Right cardiac atrium (tissue), 5 donors: ENCODE data around the gene CRADD. TPM values are rescaled to one million over a fixed set of nuclear protein-coding genes. Genes with fewer than 3 reads are reported as not detected.

Experiments used
- ATAC-seq, 2 donors: fragments of 200-7000 bp; cut with Tn5 transposase; one replicate each; pipeline versions ENCODE4 v1.8.0 to v1.9.1; 2020; ENCODE audit warnings: moderate library complexity in 2 of 2, mild to moderate bottlenecking in 1 of 2
- DNase-seq, 3 donors: peaks; one replicate each; pipeline ENCODE4 v3.0.0-alpha.2; 2020
- H3K27ac ChIP-seq: one replicate; pipeline ENCODE4 v1.5.1; 2013; ENCODE audit warnings: mild to moderate bottlenecking, low read length, control low read depth, moderate library complexity
- H3K27me3 ChIP-seq: one replicate; pipeline ENCODE4 v1.6.1; 2013; ENCODE audit not compliant: control insufficient read depth, insufficient read depth
- H3K4me1 ChIP-seq: one replicate; pipeline ENCODE4 v1.6.1; 2013; ENCODE audit warnings: low read length; ENCODE audit not compliant: control insufficient read depth, insufficient read depth
- H3K4me3 ChIP-seq: one replicate; pipeline ENCODE4 v1.5.1; 2013; ENCODE audit warnings: low read length, control low read depth
- H3K9me3 ChIP-seq: one replicate; pipeline ENCODE4 v1.6.1; 2013; ENCODE audit warnings: low read length; ENCODE audit not compliant: control insufficient read depth
- WGBS: extraction: QIAGEN DNeasy Blood & Tissue Kit; methylation state at CpG from one replicate; pipeline ENCODE4 v1.1.7; 2013; 5-methylcytosine and 5-hydroxymethylcytosine counted together
- intact Hi-C, 4 donors: fragments of 100-400 bp; cut with DNase I; formaldehyde crosslinking; loops; one replicate each; pipeline versions ENCODE4 v1.11.0 to v1.14.0; 2022 to 2023
- polyA plus RNA-seq: library from polyadenylated mRNA; stranded (reverse); fragments of 200-250 nt; gene quantifications from one replicate; pipeline ENCODE4 v1.2.3, GENCODE V29; 2013
- total RNA-seq, 4 donors: library from RNA; stranded (reverse); fragmentation: NEBNext Ultra II Directional; extraction: Animal tissue kit (Norgen Biotek cat#: 25700); gene quantifications; one replicate each; pipeline ENCODE4 v1.2.1, GENCODE V29; 2021
- donor health status: healthy with polysubstance abuse.
- donor health status: DM: no; HTN: yes; CAD: no.
- donor health status: DM: no; HTN: no; CAD: no.
- donor health status: DM: no; HTN: yes; CAD: no; lungs with severe emphysema.
- donor health status: DM: yes; HTN: yes; CAD: no.

Gene CRADD
- total and polyA plus RNA-seq, 5 donors: 29.1 to 45.7 (median 37.8) TPM

DNA sequence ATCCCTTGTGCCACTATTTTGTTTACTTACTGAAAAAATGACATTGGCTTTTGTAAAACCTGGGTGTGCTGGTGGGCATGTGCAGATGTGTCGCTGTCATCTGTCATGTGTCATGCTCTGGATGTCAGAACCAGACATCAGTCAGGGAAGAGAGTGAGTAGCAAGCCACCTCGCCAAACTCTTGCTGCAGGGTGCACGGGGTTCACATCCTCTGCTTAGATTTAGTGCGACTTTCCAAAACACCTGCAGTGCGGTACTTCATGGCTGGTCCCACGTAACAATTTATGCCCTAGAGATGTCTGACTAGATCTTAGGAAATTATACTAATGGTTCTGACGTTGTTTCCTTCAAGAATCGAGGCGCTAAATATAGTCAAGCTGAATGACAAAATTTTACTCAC lies 106.7 kb downstream of the CRADD start:
- H3K4me3 ChIP-seq: no peak overlapping the region
- 52% methylated on average over 9 of the region's 9 CpGs for WGBS
- H3K9me3 ChIP-seq: no peaks in the 10 kb centered on the region
- peak overlapping the region; percentile 55 for H3K27ac ChIP-seq
- H3K27me3 ChIP-seq: no peaks in the 10 kb centered on the region
- H3K4me1 ChIP-seq: peaks cover 11% of the 10 kb centered on the region
- intact Hi-C loops: loop anchor here in 1 of 4 donors (10.0 kb wide), 1 partner anchor 111 kb away; no protein-coding TSS in a partner anchor
- ATAC-seq: peak in 1 of 2 donors; percentile 38
- DNase-seq: no peak

DNA sequence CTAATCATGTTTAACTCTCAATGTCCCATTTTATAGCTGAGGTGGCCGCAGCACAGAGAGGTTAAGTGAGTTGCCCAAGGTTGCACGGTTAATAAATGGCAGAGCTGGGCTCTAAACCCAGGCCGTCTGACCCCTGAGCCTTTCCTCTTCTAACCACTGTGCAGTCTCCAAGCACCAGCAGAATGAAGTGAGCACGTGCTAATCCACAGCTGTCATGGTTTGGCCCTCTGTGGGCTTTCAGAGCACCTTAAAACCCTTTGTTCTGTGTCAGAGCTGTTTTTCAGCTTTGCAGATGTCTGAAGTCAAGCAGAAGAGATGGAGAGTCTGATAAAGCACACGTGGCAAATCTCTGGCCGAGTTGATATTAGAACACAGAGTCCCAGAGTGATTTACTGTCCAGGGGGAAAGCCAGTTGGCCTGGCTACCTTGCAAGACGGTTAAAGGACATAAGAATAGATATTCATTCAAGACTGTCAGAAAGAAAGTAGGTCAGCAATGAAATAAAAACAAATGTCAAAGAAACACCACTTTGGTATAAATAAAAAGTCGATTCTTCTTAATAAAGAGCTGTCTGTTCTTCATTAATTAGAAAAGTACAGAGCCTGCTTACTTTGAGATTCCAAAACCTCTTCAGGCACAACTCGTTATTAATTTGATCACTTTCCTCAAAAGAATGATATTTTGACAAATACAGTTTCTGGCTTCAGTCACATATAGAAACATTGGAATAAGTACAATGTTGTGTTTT lies 107.3 kb downstream of the CRADD start:
- DNase-seq (no peak), ATAC-seq (peak; percentile 68 to 76)
- intact Hi-C loops: loop anchor here in 1 of 4 donors (10.0 kb wide), 1 partner anchor 110 kb away; no protein-coding TSS in a partner anchor
- Histone ChIP-seq H3K9me3 (no peaks in the 10 kb centered on the region), H3K4me1 (peaks cover 11% of the 10 kb centered on the region), H3K27me3 (no peaks in the 10 kb centered on the region), H3K4me3 (no peak overlapping the region), H3K27ac (peak overlapping the region; percentile 96)
- 22% methylated on average over 9 of the region's 9 CpGs for WGBS

DNA sequence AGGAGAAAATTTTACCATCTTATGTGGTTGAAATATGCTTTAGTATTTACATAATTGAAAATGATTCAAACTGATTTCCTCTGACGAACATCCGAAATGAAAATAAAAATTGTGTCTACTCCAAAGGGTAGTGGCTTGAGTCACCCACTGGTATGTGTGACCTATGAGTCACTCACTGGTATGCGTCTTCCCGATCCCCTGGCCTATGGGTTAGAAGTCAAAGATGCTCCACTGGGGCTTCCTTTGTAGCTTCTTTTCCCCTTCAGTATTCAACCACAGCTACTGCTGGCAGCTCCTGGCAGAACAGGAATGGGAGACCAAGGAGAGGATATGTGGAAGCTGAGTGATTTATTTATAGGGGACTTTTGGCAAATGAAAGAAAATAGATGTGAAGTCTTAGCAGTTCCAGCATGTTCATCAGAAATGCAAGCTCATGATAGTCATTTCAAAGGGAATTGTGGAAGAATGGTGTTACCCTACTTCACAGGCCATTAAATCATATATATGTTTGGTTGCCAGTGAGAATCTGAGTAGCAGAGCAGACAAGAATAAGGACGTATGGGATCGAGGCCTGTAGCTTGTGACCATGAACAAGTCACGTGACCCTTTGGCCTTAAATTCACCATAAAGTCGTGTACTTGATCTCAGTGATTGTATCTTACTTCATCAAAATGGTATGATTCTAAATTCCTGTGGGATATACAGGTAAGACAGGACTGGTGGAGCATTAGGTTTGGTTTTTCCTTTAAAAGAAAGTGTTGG lies 108.3 kb downstream of the CRADD start:
- Histone ChIP-seq H3K9me3 (no peaks in the 10 kb centered on the region), H3K4me1 (peaks cover 13% of the 10 kb centered on the region), H3K4me3 (no peak overlapping the region), H3K27ac (peak overlapping the region; percentile 98), H3K27me3 (no peaks in the 10 kb centered on the region)
- intact Hi-C loops: loop anchor here in 1 of 4 donors (10.0 kb wide), 1 partner anchor 109 kb away; no protein-coding TSS in a partner anchor
- DNase-seq (peak in 2 of 3 donors; percentile 50 to 64), ATAC-seq (peak; percentile 92 to 98)
- WGBS: 42% methylated on average over 8 of the region's 8 CpGs

DNA sequence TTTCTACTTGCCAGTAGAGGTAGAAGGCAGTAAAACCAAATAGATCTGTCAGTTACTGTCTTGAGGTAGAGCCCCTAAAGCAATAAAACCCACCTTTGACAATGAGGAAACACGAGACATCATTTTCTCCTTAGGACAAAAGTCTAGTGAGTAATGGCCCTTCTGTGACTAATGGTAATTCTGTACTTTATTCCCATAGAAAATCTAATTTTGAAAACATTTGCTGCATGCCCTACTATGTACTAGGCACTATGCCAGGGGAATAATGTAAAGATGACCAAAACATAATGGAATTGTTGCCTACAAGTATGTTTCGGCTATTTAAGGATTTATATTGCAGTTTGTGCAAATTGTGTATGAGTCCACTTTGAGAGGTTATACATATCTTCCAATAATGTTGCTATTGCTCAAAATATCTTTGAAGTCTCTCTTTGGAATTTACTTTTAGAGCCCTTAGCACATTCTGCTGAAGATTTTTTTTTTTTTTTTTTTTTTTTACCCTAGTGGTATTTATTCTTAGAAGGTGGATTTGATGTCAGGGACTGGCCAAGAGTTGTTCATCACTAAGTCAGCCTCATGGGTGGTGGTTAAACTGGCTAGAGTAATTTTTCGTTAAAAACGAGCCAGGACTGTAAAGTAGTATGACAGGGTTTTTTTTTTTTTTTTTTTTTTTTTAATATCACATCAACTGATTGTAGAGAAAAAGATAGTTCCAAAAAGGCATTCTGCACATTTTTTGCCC lies 109.7 kb downstream of the CRADD start:
- intact Hi-C loops: loop anchor here in 1 of 4 donors (10.0 kb wide), 1 partner anchor 108 kb away; no protein-coding TSS in a partner anchor
- Histone ChIP-seq H3K27ac (no peak overlapping the region), H3K27me3 (no peaks in the 10 kb centered on the region), H3K9me3 (no peaks in the 10 kb centered on the region), H3K4me3 (no peak overlapping the region), H3K4me1 (peaks cover 13% of the 10 kb centered on the region)
- 85% methylated on average over 4 of the region's 4 CpGs for WGBS
- no peak for ATAC-seq
- DNase-seq: no peak

DNA sequence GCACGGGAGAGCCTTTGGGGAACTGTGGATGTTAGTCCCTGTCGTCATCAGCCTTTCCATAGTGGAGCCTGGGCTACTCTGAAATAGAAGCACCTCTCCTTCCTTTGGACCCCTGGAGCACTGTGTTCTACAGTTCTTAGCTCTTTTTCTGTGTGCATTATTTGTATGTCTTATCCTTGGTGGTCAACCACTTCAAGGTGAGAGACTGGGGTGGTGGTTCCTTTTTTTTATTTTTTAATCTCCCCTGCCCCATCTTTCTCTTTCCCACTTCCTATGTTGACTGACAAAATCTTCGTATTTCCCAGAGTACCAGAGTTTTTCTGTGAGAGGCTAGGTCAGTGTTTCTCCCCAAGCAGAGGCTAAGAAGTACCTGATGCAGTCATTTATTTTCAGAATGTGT lies 111.7 kb downstream of the CRADD start:
- ATAC-seq (no peak), DNase-seq (no peak)
- 95% methylated on average over 3 of the region's 3 CpGs for WGBS
- peaks cover 12% of the 10 kb centered on the region for H3K4me1 ChIP-seq
- H3K27me3 ChIP-seq: no peaks in the 10 kb centered on the region
- H3K9me3 ChIP-seq: no peaks in the 10 kb centered on the region
- no peak overlapping the region for H3K4me3 ChIP-seq
- intact Hi-C loops: loop anchor here in 1 of 4 donors (10.0 kb wide), 1 partner anchor 106 kb away; no protein-coding TSS in a partner anchor
- no peak overlapping the region for H3K27ac ChIP-seq

DNA sequence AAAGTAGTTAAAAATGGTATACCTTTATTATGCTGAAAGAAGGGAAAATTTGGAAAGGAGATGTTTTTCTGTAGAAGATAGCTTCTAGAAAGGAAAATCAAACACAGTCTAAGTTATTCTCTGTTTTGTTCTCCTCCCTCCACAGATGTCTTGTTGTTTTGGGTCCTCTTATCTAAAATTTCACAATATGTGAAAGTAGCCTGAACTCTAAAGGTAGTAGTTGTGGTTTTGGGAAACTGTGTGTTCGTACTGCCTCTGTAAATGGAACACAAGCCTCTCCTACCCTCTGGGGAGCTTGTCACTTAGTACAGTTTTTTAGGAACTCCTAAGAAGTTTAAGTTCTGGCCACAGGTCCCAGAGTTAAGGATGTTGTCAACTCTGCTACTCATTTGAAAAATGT lies 112.6 kb downstream of the CRADD start:
- Histone ChIP-seq H3K27me3 (no peaks in the 10 kb centered on the region), H3K9me3 (no peaks in the 10 kb centered on the region), H3K4me1 (peaks cover 7% of the 10 kb centered on the region), H3K27ac (no peak overlapping the region), H3K4me3 (no peak overlapping the region)
- ATAC-seq: no peak
- 67% methylated on average over 1 of the region's 1 CpG for WGBS
- intact Hi-C loops: loop anchor here in 1 of 4 donors (10.0 kb wide), 1 partner anchor 105 kb away; no protein-coding TSS in a partner anchor
- DNase-seq: no peak

DNA sequence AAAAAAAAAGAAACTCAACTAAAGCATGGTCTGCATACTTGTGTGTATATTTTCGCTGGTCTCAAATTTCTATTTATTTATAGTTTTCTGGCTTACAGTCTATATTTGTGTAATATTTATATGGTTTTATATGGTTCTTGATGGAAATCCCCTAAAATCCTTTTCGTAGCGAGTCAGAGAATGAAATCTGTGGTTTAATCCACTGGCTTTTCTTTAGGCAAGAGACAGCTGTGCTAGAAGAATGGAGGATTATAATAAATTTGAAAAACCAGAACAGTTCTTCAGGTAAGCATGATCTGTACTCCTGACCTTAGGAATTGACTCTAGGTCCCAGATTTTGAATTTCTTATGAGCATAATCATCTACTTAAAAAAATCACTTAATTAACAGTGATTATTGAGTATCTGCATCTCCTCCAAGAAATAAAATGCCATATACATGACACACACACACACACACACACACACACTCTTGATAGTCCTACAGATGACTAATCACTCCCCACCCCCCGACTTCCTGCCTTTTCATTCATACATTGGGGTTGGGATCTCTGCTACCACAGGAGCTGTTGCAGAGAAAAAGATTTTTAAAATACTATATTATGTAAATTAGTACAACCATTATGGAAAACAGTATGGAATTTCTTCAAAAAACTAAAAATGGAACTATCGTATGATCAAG lies 113.4 kb downstream of the CRADD start:
- no peaks in the 10 kb centered on the region for H3K9me3 ChIP-seq
- H3K27ac ChIP-seq: no peak overlapping the region
- H3K4me1 ChIP-seq: peaks cover 11% of the 10 kb centered on the region
- DNase-seq (no peak), ATAC-seq (no peak)
- no peak overlapping the region for H3K4me3 ChIP-seq
- intact Hi-C loops: no loop called here
- no peaks in the 10 kb centered on the region for H3K27me3 ChIP-seq
- 90% methylated on average over 5 of the region's 5 CpGs for WGBS

DNA sequence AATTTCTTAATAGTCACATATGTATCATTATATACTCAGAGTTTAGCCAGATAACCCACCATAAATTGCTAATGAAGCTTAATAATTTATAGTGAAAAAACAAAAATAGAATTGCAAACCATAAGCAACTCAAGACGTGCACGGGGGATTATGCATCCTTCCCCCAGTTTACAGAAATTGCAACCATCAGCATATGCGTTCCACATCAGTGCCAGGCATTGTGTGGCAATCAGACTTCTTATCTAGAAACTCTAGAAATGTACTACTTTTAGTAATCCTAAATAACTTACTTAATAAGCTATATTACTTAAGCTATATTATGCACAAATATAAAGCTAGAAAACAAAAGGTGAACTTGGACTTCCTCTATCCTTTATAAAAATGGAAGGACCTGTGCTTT lies 115.8 kb downstream of the CRADD start:
- ATAC-seq (no peak), DNase-seq (no peak)
- Histone ChIP-seq H3K9me3 (no peaks in the 10 kb centered on the region), H3K27ac (no peak overlapping the region), H3K4me3 (no peak overlapping the region), H3K4me1 (peaks cover 8% of the 10 kb centered on the region), H3K27me3 (no peaks in the 10 kb centered on the region)
- intact Hi-C loops: no loop called here
- WGBS: 82% methylated on average over 3 of the region's 3 CpGs

DNA sequence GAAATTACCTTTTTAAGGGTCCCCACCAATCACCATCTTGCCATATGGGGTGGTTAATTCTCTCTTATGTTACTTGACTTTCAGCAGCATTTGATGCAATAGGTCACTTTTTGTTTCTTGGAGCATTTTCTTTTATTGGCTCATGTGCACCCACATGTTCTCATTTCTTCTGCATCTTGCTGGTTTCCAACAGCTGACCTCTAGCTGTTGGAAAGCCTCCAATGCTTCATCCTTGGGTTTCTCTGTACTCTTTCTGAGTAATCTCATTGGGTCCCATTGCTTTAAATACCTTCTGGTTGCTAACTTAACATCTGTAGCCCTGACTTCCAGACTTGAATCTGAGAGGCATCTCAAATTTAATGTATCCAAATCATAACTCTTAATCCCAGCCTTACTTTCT lies 116.8 kb downstream of the CRADD start:
- peaks cover 12% of the 10 kb centered on the region for H3K4me1 ChIP-seq
- H3K27ac ChIP-seq: no peak overlapping the region
- intact Hi-C loops: no loop called here
- ATAC-seq: peak; percentile 53 to 59
- DNase-seq: no peak
- H3K9me3 ChIP-seq: no peaks in the 10 kb centered on the region
- no peak overlapping the region for H3K4me3 ChIP-seq
- H3K27me3 ChIP-seq: no peaks in the 10 kb centered on the region

DNA sequence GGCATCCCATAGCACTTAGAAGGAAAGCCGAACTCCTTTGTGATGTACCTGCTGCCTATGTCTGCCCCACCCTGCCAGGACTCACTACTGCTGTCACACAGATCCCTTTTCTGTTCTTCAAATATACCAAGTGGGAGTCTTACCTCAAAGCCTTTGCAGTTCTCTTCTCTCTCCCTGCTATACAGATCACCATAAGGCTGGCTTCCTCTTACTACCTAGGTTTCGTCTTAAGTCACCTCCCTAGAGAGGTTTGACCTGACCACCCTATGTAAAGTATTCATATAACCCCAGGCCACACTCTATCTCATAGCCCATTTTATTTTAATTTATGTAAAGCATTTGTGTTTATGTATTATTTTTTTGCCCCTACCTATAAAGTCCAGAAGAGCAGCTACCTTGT lies 117.6 kb downstream of the CRADD start:
- intact Hi-C loops: no loop called here
- WGBS: 96% methylated on average over 2 of the region's 2 CpGs
- ATAC-seq: no peak
- no peak overlapping the region for H3K4me3 ChIP-seq
- H3K27me3 ChIP-seq: no peaks in the 10 kb centered on the region
- H3K4me1 ChIP-seq: peaks cover 12% of the 10 kb centered on the region
- DNase-seq: no peak
- no peak overlapping the region for H3K27ac ChIP-seq
- H3K9me3 ChIP-seq: no peaks in the 10 kb centered on the region
